ENCODE measurements around the gene C6orf141.

The C6orf141 gene

GRCh38 chr6:49548613-49549304 is 1.7 kb upstream of the C6orf141 start:
- H3K4me3 ChIP-seq (ENCODE audit: low read depth, low read length), result no peak overlapping the region
- no peak for DNase-seq (ENCODE audit: low read depth)
- TF ChIP-seq CTCF (conservative IDR thresholded peaks at IDR 0.05; ENCODE audit: low read depth, low read length), result peak; percentile 27

DNA sequence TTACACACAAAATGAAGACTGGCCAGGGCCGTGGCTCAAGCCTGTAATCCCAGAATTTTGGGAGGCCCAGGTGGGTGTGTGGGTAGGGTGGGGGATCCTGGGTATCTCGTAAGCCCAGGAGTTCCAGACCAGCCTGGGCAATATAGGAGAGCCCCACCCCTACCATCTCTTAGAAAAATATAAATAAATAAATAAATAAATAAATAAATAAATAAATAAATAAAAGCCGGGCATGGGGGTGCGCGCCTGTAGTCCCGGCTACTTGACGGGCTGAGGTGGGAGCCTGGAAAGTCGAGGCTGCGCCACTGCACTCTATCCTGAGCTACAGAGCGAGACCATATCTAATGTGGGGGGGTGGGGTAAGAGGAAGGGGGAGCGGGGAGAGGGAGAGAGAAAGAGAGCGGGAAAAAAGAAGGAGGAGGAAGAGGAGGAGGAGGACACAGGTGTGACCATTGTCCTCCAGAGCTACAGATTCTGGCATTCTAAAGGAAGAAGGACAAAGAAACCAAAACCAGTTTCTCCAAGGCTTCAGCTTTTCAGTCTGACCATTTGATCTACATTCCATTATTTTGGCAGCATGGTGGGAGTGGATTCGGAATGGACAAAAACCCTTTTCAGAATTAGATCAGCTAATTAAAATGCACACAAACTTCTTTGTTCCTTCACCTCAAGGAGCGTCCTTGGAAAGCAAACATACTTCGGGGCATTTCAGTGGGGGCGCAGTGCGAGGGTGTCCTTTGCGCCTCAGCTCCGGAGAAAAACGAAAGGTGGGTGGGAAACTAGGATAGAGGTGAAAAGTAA is 577 bp upstream of the C6orf141 start:
- H3K4me3 ChIP-seq (ENCODE audit: low read depth, low read length), result peak overlapping the region; percentile 62
- TF ChIP-seq CTCF (conservative IDR thresholded peaks at IDR 0.05; ENCODE audit: low read depth, low read length), result peak; percentile 8
- DNase-seq (ENCODE audit: low read depth), result no peak

GRCh38 chr6:49551078-49551865 is 804 bp downstream of the C6orf141 start:
- peak overlapping the region; percentile 62 for H3K4me3 ChIP-seq (ENCODE audit: low read depth, low read length)
- no peak for TF ChIP-seq CTCF (conservative IDR thresholded peaks at IDR 0.05; ENCODE audit: low read depth, low read length)
- DNase-seq (ENCODE audit: low read depth), result peak; percentile 18

- peak overlapping the region; percentile 62 for H3K4me3 ChIP-seq (ENCODE audit: low read depth, low read length)
- DNase-seq (ENCODE audit: low read depth), result no peak
- no peak for TF ChIP-seq CTCF (conservative IDR thresholded peaks at IDR 0.05; ENCODE audit: low read depth, low read length)
Measured at GRCh38 chr6:49551866-49552129, 1.3 kb downstream of the C6orf141 start.

DNA sequence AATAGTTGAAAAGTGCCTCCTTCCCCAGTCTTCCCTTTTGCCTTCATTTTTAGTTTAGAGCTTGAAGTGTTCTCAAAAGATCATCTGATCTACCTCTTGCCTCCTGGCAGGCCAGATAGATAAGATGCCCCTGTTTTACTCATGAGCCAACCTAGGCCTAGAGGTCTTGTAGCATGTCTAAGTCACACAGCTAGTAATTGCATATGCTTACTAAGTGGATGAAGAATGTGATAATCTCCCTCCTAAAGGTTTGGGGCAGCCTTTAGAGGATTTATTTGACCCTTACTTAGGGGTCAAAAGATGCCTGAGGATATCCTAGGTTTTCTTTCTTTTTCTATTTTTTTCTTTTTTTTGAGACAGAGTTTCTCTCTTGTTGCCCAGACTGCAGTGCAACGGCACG is 2.1 kb downstream of the C6orf141 start:
- no peak for DNase-seq (ENCODE audit: low read depth)
- H3K4me3 ChIP-seq (ENCODE audit: low read depth, low read length), result no peak overlapping the region
- TF ChIP-seq CTCF (conservative IDR thresholded peaks at IDR 0.05; ENCODE audit: low read depth, low read length), result no peak

GRCh38 chr6:49553384-49553783 is 2.9 kb downstream of the C6orf141 start:
- no peak overlapping the region for H3K4me3 ChIP-seq (ENCODE audit: low read depth, low read length)
- TF ChIP-seq CTCF (conservative IDR thresholded peaks at IDR 0.05; ENCODE audit: low read depth, low read length), result no peak
- no peak for DNase-seq (ENCODE audit: low read depth)
